ENCODE data around the gene EPC2. TPM values are rescaled to one million over a fixed set of nuclear protein-coding genes. Genes with fewer than 3 reads are reported as not detected.
"Not testable (repeated sequence)": the region's sequence is repeated elsewhere in the genome, so short reads cannot be mapped to it uniquely, and the experiment has no call there.

The EPC2 gene
- total RNA-seq, 1 donor from 2014 or later, result 16.0 TPM

DNA sequence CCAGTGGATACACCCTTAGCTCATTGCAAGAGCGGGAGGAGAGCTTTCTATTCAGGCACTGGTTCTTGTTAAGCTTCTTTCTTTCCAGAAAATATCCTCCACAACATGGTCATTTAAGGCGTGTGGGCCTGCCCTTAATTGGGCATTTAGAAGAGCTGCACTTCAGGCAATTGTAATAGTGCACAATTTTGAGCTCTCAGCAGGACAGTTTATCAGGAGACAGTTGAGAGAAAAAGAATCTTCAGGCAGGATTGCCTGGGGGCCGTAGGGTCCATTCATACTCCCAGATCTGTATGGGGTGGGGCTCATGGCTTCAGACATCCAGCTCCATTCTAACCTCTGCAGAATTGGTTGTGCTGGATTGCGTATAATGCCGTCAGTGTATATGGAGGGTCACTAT is 6.0 kb upstream of the EPC2 start:
- DNase-seq (ENCODE audit: low read depth), result no peak

DNA sequence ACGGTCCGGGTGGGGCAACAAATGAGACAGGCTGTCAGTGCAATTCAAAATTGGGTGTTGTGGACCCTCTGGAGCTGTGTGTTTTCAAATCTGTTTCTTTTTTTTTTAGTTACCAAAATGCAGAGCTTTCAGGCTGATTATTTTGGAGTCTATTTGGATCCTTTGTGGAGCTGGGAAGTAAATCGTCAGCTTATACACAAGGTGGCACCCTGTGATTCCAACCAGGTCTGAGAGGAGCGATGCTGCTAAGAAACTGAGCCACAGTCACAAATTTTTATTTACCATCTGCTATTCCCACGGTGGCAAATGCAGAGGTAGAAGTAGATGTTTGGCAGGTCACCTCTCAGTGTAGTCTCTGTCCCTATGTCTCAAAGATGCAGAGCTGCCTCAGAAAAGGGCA is 3.8 kb upstream of the EPC2 start:
- peak; percentile 27 for DNase-seq (ENCODE audit: low read depth)

DNA sequence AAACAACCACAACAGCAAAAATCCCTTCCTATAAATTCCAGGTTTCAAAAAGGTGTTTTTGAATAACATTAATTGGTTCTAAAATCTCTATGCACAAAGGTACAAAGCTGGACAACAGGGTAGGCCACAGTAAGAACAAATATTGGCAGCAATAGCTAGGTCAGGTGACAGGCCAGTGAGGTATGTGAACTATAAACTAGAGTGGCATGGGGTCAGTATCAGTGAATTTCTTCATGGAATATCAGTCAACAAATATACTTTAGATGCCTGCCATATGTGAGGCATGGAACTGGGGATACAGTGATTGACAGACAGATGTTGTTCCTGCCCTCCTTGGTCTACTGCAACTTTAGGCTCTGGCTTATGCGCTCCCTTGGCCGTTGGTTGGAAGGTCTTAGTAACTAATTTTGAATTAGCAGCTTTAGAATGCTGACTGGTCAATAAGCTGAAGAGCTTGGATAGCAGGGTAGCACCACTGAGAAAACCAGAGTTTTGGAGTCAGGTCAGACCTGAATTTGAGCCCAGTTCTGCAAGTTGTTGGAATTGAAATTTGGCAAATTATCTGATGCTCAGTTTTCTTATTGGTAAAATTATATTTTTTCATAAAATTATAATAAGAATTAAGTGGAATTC is 2.3 kb upstream of the EPC2 start:
- no peak for DNase-seq (ENCODE audit: low read depth)

DNA sequence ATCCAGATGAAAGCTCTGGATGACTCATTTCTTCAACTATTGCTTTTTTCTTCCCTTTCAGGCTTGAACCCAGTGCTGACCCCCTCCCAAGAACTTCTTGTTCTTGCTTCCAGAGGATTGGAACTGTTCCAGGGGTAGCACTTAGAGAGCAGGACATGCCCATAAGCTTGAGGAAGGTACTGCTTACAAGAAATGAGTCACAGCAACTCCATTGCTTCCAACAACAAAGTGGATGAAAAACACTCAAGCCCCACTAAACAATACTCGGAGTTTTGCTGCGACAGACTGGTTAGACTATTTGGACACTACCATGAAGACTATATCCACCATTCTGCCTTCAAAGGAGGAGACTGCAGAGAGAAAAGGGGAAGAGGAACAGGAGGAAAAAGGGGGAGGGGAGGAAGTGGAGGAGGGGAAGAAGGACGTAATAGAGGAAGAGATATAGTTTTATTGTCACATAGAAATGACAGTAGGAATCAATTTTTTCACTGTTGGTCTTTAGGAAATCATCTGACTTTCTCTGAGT is 1.6 kb upstream of the EPC2 start:
- DNase-seq (ENCODE audit: low read depth), result no peak

DNA sequence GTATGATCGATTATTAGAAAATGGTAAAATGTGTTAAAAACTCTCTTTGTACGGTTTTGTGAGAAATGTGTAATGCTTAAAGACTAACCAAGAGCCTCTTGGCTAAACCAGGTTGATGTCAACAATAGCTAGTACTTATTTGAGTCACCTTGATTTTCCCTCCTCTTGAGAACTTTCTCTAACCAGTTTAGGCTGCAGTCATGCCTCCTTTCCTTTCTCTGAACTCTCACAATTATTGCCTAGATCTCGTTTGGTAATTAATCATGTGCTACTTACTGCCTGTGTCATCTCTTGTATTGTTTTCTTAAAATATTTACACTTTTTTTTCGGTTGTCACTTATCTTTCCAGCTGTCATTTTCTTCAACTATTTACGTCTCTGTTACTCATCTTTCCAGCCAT is 1.1 kb upstream of the EPC2 start:
- peak; percentile 13 for DNase-seq (ENCODE audit: low read depth)

DNA sequence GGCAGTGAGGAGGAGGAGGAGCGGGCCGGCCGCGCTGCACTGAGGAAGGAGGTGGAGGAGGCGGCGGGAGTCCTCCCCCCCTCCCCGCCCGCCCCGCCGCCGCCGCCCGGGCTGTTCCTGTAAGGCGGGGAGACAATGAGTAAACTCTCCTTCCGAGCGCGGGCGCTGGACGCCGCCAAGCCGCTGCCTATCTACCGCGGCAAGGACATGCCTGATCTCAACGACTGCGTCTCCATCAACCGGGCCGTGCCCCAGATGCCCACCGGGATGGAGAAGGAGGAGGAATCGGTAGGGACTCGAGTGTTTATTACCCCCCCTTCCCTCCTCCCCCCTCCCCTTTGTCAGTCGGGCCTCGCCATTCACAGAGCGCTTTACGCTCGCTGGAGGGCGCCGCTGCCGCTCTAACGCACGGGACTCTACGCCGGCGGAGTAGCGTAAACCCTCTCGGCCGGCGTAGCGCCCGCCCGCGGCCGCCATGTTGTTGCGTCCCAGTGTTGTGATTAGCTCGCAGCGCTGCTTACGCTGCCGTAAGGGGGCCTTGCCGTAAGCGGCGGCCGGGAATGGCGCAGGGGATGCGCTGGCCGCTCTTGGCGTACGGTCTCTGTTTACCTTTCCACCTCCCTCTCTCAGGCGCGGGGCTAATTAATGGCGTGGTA is 460 bp downstream of the EPC2 start:
- peak; percentile 92 for DNase-seq (ENCODE audit: low read depth)

DNA sequence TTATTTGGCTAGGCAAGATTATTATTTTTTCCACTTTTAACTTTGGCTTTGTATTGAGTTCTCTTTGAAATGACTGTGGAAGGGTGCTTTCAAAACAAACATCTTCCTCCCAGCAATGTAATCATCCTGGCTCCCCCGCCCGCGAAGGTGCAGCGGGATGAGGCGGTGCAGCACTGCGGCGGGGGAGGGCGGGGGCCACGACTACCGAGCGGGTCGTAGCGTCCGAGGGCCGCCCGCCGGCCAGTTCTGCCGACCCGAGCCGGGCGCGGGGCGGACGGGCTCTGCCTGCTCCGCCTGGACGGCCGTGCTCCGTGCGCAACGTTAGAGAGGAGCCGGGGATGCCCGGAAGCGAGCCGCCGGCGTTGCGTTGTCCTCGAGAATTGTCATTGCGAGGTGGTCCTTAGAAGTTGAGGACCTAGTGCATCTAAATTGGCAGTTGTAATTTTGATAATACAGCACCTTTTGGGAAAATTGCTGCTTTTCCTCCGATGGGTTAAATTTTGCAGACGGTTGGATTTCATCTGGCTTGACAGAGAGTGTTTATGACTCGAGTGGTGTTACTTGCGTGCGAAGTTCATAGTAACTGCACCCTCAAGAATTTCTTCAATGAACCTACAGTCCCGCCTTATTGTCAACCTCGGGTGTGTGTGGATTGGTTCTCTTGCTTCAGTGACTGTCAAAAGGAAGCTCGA is 1.1 kb downstream of the EPC2 start:
- DNase-seq (ENCODE audit: low read depth), result peak; percentile 85

DNA sequence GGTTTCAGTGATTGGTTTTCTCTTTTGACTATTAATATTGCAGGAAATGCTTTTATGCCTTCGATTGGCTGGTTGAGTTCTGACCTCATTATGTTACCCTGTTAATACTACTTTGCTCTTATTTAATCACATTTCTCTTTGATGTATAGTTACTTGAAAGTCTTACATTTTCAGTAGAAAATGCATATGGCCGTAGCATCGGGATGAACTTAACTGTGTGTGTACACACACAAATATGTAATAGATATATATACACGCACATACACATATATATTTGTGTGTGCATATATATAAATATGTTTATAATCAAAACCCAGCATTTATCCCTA is 1.6 kb downstream of the EPC2 start:
- DNase-seq (ENCODE audit: low read depth), result no peak

DNA sequence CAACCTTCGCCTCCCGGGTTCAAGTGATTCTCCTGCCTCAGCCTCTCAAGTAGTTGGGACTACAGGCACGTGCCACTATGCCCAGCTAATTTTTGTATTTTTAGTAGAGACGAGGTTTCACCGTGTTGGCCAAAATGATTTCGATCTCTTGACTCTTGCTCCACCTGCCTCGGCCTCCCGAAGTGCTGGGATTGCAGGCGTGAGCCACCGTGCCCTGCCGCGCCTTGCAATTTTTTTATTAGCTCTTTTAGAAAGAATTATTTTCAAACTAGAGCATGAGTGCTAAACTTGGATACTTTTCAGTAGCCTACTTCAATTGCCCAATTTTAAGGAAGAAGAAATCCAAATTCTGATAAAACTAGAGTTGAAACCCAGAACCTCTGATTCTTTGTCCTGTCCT is 3.2 kb downstream of the EPC2 start:
- DNase-seq (ENCODE audit: low read depth), result not testable (repeated sequence)

DNA sequence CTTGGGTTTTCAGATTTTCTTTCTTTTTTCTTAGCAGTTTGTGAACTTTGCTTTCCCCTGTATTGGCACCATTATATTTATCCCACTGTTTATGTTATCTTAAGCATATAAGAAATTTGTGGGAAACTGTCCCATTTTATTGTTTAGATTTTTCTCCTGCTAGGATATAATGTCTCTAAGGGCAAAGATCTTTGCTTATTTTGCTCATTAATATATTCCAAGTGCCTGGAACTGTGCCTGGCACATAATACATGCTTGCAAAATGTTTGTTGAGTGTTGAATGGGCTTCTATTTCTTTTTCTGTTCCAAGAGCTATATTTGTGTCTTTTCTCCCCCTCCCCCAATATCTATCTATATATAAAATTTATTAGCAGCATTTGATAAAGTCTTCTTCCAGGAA is 5.4 kb downstream of the EPC2 start:
- DNase-seq (ENCODE audit: low read depth), result no peak

DNA sequence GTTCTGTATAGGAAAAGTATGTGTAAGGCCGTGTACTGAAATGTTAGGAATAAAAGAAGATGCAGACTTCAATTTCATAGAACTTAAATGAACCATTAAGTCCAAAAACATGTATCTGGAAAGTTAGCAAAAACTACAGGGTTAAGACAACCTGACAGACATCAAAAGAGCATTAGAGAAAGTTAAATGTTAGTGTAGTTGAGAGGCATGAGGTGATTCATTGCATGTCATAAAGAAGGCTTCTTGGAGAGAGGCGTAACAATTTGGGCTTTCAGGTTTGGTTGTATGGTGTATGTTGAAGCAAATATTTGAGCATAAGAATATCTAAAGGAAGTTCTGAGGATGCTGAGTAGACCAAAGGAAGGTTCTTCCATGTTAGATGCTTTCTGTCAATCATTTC is 6.3 kb downstream of the EPC2 start:
- DNase-seq (ENCODE audit: low read depth), result no peak

DNA sequence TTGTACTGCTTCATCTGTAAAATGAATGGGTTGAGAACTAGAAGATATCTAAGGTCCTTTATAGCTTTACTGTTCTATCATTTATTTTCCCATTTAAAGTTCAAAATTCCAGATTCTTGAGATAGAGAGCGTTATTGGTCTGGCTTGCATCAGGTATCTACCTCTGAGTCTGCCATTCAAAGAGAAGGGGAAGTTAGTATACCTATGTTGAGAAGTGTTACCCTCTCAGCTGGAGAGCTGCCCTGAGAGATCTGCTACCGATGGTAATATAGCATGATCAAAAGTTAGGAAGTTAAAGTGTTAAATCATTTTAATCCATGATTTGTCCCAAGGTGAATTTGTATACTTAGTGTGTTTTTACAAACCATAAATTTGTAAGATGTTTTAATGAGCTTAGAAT is 7.4 kb downstream of the EPC2 start:
- no peak for DNase-seq (ENCODE audit: low read depth)

DNA sequence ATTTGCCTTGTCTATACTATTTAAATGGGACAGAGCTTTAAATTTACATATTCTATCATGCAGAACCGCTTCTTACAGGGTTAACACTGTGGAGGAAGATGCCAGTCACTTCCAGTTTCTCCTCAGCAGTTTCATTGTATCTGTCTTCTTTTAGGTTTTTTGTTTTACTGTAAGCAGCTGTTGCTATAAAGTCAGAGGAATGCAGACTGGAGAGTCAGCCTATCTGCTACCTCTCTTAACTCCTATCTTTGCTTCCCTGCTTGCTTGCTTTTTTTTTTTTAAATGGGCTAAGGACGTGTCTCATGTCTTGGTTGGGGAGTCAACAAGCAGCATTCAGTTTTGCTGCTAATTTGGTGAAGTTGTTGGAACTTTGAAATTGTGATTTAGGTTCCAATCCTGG is 8.9 kb downstream of the EPC2 start:
- DNase-seq (ENCODE audit: low read depth), result peak; percentile 48

DNA sequence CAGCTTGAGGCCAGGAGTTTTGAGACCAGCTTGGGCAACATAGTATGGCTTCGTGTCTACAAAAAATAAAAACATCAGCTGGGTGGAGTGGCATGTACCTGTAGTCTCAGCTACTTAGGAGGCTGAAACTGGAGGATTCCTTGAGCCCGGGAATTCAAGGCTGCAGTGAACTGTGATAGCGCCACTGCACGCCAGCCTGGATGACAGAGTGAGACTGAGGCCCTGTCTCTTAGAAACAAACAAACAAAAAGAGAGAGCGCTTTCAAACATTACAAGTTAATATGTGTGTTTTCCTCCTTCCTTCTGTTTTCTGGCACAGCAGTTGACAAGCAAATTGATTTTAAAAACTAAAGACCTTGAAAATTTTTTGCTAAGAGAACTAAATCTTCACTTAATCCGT is 9.9 kb downstream of the EPC2 start:
- no peak for DNase-seq (ENCODE audit: low read depth)

DNA sequence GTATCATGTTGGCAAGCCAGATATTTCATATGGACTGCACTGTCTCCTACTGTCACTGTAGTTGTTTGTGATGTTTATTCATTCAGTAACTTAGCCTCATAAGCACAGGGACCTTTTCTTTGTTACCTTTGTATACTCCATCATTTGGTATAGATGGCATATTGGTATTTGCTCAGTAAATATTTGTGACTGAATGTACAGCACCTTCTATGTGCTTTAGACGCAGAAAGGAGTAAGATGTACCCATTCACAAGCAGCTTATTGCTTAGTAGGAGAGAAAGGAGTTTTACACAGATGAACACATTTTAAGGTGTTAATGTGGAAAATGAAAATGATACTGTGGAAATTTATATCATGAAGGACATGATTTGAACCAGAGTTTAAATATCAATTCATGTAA is 12.0 kb downstream of the EPC2 start:
- DNase-seq (ENCODE audit: low read depth), result no peak

DNA sequence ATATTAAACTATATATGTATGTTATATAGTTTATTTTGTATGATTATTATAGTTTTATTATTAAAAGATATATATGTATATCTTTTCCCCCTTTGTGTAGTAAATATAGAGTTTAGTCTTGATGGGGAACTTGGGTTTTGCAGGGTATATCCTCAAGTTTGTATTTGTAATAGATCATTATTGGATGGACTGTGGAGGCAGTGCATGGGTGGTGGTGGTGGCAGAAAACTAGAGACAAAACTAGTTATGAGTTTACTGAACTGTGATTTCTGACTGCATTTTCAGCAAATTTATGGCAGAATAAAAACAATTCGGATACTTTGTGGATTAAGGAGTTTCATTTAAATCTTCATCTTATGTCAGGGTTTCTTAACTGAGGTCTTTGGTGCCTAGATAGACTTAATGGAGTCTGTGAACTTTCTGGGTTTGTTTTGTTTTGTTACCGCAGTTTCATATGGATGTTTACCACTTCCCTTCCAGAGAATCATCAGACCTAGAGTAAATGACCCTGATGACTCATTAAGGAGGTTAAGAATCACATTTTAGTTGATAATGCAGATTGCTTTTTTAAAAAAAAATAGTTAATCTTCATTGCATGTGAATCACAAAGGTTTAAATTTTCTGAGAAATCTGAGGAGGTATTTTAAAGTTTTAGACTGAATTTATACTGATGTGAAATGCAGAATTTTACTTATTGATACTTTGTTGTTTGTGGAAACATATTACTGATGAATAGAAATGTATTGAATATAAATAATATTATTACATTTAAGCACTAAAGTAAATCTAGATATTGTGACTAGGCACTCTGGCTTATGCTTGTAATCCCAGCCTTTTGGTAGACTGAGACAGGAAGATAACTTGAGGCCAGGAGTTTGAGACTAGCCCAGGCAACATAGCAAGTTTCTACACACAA is 14.5 kb downstream of the EPC2 start:
- DNase-seq (ENCODE audit: low read depth), result no peak

DNA sequence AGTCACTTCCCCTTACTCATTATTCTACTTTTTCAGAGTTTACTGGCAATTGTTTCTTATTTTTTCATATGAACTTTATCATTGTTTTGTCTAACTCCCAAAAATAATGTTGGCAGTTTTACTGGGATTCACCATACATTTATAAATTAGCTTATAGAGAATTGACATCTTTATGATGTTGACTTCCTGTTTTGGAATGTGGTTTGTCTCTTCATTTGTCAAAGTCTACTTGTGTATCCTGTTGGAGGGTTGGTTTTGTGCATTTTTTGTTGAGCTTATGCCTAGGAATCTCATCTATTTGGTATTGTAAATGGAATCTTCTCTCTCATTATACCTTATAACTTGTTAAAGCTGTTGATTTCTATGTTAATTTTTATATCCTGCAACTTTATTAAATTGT is 16.4 kb downstream of the EPC2 start:
- no peak for DNase-seq (ENCODE audit: low read depth)

DNA sequence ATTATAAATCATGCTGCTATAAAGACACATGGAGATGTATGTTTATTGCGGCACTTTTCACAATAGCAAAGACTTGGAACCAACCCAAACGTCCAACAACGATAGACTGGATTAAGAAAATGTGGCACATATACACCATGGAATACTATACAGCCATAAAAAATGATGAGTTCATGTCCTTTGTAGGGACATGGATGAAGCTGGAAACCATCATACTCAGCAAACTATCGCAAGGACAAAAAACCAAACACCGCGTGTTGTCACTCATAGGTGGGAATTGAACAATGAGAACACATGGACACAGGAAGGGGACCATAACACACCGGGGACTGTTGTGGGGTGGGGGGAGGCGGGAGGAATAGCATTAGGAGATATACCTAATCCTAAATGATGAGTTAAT is 17.8 kb downstream of the EPC2 start:
- not testable (repeated sequence) for DNase-seq (ENCODE audit: low read depth)

DNA sequence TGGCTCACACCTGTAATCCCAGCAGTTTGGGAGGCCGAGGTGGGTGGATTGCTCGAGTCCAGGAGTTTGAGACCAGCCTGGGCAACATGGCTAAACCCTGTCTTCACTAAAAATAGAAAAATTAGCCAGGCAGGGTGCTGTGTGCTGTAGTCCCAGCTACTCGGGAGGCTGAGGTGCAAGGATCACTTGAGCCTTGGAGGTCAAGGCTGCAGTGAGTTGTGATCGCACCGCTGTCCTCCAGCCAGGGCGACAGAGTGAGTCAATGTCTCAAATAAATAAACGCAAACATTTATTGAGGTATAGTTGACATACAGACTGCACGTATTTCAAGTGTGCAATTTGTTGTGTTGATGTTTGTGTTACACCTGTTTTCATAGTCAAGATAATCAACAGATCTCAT is 19.7 kb downstream of the EPC2 start:
- DNase-seq (ENCODE audit: low read depth), result no peak

DNA sequence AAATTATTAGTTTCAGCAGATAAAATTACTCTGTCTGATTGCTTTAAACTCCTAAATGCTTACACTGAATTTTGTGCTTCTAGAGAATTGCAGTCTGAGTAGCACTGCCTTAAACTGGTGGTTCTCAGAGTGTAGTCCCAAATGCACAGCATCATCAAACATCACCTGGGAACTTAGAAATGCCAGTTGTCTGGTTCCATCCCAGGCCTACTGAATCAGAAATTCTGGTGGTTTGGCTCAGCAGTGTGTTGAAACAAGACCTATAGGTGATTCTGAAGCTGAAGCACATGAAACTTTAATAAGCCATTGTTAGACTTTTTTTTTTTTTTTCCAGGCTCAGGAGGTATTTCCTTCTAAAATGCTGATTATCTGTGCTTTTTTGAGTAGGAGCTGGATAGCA is 22.0 kb downstream of the EPC2 start:
- peak; percentile 17 for DNase-seq (ENCODE audit: low read depth)

DNA sequence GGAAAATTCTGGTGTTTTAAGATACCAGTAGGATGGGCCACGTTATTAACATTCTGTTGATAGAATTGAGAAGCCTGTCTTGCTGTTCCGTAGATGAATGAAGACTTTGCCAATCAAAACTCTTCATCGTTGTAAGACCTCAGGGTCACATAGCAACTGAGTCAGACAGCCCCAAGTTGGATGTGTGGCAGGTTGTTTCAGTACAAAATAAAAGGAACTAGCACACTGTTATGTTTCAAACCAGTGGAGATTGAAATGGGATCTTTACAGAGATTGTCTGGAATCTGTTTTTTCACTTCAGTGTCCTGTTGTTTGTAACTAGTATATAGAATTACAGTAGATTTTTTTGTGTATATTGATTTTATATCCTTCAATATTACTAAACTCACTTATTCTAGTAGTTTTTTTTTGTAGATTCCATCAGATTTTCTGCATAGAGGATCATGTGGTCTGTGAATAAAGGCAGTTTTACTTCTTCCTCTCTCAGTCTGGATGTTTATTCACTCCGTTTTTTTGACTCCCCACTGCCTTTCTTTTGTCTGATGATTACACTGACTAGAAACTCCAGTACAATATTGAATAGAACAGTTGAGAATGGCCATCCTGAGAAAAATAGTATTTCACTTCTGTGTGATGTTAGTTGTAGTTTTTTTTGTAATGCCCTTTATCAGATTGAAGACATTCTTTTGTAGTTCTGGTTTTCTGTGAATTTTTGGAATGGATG is 22.7 kb downstream of the EPC2 start:
- no peak for DNase-seq (ENCODE audit: low read depth)

All from myocyte (in vitro differentiated cells).